Uterus (tissue), 2 donors: Measurements from ENCODE around the gene TFF1.

Experiments
- POLR2A ChIP-seq, 2 donors: fragments of 450-650 bp; IDR thresholded peaks; one replicate each; pipeline ENCODE4 v1.6.1; 2016; ENCODE audit warnings: antibody characterized with exemption in 2 of 2, mild to moderate bottlenecking in 1 of 2, moderate library complexity in 1 of 2
- TF ChIP-seq, protein P1 (sequence below), 4 experiments: fragments of 200-600 bp in 2 of 4; fragments of 450-650 bp in 2 of 4; sonication (generic) in 2 of 4; IDR thresholded peaks; one replicate each; pipeline ENCODE4 v1.5.1; 2016 to 2019; ENCODE audit warnings: antibody characterized with exemption in 4 of 4, mild to moderate bottlenecking in 2 of 4, moderate library complexity in 1 of 4

DNA sequence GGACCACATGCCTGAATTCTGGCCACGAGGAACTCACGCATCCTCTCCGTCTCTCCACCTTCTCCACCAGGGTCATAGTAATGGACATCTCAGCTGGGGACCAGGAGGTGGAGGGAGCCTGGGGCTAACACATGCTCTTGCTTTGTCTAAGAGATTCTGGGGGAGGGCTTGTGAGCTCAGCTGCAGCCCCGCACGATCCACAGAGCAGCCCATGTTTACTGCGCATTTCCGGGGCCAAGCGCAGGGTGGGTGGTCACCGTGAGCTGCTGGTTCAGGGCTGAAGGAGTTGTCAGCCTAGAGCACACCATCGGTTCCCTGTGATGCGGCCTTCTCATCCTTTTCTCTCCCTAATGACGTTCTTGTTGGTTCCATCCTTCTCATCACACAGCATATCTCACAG lies 8.1 kb downstream of the TFF1 start:
- TF ChIP-seq POLR2A (IDR thresholded peaks at IDR 0.05) = no peak
- TF ChIP-seq, protein P1, sequence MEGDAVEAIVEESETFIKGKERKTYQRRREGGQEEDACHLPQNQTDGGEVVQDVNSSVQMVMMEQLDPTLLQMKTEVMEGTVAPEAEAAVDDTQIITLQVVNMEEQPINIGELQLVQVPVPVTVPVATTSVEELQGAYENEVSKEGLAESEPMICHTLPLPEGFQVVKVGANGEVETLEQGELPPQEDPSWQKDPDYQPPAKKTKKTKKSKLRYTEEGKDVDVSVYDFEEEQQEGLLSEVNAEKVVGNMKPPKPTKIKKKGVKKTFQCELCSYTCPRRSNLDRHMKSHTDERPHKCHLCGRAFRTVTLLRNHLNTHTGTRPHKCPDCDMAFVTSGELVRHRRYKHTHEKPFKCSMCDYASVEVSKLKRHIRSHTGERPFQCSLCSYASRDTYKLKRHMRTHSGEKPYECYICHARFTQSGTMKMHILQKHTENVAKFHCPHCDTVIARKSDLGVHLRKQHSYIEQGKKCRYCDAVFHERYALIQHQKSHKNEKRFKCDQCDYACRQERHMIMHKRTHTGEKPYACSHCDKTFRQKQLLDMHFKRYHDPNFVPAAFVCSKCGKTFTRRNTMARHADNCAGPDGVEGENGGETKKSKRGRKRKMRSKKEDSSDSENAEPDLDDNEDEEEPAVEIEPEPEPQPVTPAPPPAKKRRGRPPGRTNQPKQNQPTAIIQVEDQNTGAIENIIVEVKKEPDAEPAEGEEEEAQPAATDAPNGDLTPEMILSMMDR (IDR thresholded peaks at IDR 0.05) = no peak
